ENCODE measurements around the gene ASTL.
A peak's percentile ranks its signal among the peaks of the same experiment; 100 is the strongest.

ASTL gene

DNA sequence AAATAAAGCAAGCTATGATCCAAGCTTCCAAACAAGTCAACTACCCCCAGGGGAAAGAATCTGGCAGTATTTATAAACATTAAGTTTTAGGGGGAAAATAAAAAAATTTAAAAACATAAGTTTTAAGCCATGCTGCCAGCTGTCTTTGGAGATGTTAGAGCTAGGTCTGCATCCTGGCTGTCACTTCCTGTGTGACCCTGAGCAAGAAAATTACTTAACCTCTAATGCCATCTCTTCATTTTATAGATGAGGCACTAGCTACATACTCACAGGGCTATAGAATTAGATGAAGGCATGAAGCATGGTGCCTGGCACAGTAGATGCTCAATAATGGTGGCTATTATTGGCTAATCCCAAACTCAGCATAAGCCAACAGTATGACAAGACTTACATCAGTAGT, 42.2 kb upstream of the ASTL start:
- no peaks in the 10 kb centered on the region for H3K9me3 ChIP-seq (ENCODE audit: control insufficient read depth, insufficient read depth, low read depth, low read length)
- no peak for TF ChIP-seq ZNF501 (tag by site-specific recombination; IDR thresholded peaks at IDR 0.05)
- no peak for TF ChIP-seq ZNF140 (tag by site-specific recombination; IDR thresholded peaks at IDR 0.05)
- no peak for TF ChIP-seq ZEB2 (tag by site-specific recombination; IDR thresholded peaks at IDR 0.05)
- TF ChIP-seq SP7 (tag by site-specific recombination; IDR thresholded peaks at IDR 0.05): no peak
- no peak for TF ChIP-seq ZNF248 (tag by site-specific recombination; IDR thresholded peaks at IDR 0.05)
- no peak for TF ChIP-seq GLIS2 (tag by site-specific recombination; IDR thresholded peaks at IDR 0.05)
- TF ChIP-seq, protein P1, sequence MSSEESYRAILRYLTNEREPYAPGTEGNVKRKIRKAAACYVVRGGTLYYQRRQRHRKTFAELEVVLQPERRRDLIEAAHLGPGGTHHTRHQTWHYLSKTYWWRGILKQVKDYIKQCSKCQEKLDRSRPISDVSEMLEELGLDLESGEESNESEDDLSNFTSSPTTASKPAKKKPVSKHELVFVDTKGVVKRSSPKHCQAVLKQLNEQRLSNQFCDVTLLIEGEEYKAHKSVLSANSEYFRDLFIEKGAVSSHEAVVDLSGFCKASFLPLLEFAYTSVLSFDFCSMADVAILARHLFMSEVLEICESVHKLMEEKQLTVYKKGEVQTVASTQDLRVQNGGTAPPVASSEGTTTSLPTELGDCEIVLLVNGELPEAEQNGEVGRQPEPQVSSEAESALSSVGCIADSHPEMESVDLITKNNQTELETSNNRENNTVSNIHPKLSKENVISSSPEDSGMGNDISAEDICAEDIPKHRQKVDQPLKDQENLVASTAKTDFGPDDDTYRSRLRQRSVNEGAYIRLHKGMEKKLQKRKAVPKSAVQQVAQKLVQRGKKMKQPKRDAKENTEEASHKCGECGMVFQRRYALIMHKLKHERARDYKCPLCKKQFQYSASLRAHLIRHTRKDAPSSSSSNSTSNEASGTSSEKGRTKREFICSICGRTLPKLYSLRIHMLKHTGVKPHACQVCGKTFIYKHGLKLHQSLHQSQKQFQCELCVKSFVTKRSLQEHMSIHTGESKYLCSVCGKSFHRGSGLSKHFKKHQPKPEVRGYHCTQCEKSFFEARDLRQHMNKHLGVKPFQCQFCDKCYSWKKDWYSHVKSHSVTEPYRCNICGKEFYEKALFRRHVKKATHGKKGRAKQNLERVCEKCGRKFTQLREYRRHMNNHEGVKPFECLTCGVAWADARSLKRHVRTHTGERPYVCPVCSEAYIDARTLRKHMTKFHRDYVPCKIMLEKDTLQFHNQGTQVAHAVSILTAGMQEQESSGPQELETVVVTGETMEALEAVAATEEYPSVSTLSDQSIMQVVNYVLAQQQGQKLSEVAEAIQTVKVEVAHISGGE (tag by site-specific recombination; conservative IDR thresholded peaks at IDR 0.05; ENCODE audit: low read depth): no peak
- POLR2A ChIA-PET: interaction anchor here (0.6 kb wide), 1 partner anchor 87 kb away, joined by 8 read pairs; no protein-coding TSS in a partner anchor
- H3K27ac ChIP-seq (ENCODE audit: extremely low read depth, low read depth, low read length): no peak overlapping the region
- CTCF ChIA-PET: interaction anchor here (1.1 to 1.5 kb wide), 2 partner anchors 42 to 158 kb away, joined by 4 to 6 read pairs; partner anchors contain the start of gene ASTL
- peaks cover 2 to 16% of the 10 kb centered on the region in 2 experiments; a peak in 2 of 3 replicates for H3K36me3 ChIP-seq (ENCODE audit: control insufficient read depth in 2 of 2, insufficient read depth in 1 of 2, low read length in 2 of 2)
- H3K4me3 ChIP-seq (ENCODE audit: low read depth, low read length): no peak overlapping the region
- peaks cover 2% of the 10 kb centered on the region; the same call in 1 of the 2 replicates for H3K4me1 ChIP-seq (ENCODE audit: control insufficient read depth, insufficient read depth, low read length)

DNA sequence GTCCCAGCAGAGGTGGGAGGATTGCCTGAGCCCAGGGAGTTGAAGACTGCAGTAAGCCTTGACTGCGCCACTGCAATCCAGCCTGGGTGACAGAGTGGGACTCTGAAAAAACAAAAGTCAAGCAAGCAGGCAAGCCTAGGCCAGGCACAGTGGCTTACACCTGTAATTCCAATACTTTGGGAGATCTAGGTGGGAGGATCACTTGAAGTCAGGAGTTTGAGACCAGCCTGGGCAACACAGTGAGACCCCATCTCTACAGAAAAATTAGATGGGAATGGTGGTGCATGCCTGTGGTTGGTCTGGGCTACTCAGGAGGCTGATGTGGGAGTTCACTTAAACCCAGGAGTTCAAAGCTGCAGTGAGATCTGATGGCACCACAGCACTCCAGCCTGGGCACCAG, 41.7 kb upstream of the ASTL start:
- POLR2A ChIA-PET: interaction anchor here (0.6 kb wide), 1 partner anchor 87 kb away, joined by 8 read pairs; no protein-coding TSS in a partner anchor
- no peak for TF ChIP-seq ZNF626 (tag by site-specific recombination; IDR thresholded peaks at IDR 0.05)
- no peak for TF ChIP-seq ZNF366 (tag by site-specific recombination; conservative IDR thresholded peaks at IDR 0.05)
- no peak for TF ChIP-seq SP3 (tag by site-specific recombination; IDR thresholded peaks at IDR 0.05)
- TF ChIP-seq ZNF426 (tag by site-specific recombination; IDR thresholded peaks at IDR 0.05): no peak
- peak; percentile 67; the same call in 1 of the 2 replicates for TF ChIP-seq ZNF121 (tag by site-specific recombination; IDR thresholded peaks at IDR 0.05)
- no peak for TF ChIP-seq ZFP37 (tag by site-specific recombination; IDR thresholded peaks at IDR 0.05)
- Histone ChIP-seq H3K27ac (ENCODE audit: extremely low read depth, low read depth, low read length) (no peak overlapping the region), H3K9me3 (ENCODE audit: control insufficient read depth, insufficient read depth, low read depth, low read length) (no peaks in the 10 kb centered on the region), H3K4me1 (ENCODE audit: control insufficient read depth, insufficient read depth, low read length) (peaks cover 2% of the 10 kb centered on the region; the same call in 1 of the 2 replicates), H3K4me3 (ENCODE audit: low read depth, low read length) (no peak overlapping the region), H3K36me3 (ENCODE audit: control insufficient read depth in 2 of 2, insufficient read depth in 1 of 2, low read length in 2 of 2) (peaks cover 0 to 11% of the 10 kb centered on the region in 2 experiments; a peak in 2 of 3 replicates)
- CTCF ChIA-PET: interaction anchor here (1.1 to 1.5 kb wide), 2 partner anchors 42 to 157 kb away, joined by 4 to 6 read pairs; partner anchors contain the start of gene ASTL

DNA sequence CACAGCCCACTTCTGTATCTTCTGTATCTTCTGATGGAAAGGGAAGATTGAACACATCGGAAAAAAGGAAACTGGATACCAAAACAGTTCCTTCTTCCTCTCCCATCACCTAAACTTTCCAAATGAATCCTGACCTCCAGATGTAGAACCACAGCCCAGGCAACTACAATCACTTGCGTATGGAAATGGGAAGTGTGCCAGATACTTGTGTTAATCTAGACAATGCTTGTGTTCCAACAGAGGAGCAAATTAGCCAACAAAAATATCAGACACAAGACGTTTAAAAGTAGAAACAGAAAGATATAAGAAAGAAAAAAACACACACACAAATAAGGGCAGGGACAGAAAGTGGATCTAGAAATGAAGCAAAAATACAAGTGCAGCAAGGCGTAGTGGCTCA, 38.4 kb upstream of the ASTL start:
- Histone ChIP-seq H3K4me1 (ENCODE audit: control insufficient read depth, insufficient read depth, low read length) (peaks cover 2% of the 10 kb centered on the region; the same call in 1 of the 2 replicates), H3K36me3 (ENCODE audit: control insufficient read depth in 2 of 2, insufficient read depth in 1 of 2, low read length in 2 of 2) (no peaks in the 10 kb centered on the region), H3K9me3 (ENCODE audit: control insufficient read depth, insufficient read depth, low read depth, low read length) (no peaks in the 10 kb centered on the region), H3K27ac (ENCODE audit: extremely low read depth, low read depth, low read length) (no peak overlapping the region), H3K4me3 (ENCODE audit: low read depth, low read length) (no peak overlapping the region)
- ChIA-PET CTCF (interaction anchor here (7.2 kb wide), 1 partner anchor 36 kb away, joined by 142 read pairs; the partner anchor contains the start of genes ASTL and DUSP2), POLR2A (no interaction called here)
- TF ChIP-seq ZFP3 (tag by site-specific recombination; IDR thresholded peaks at IDR 0.05; ENCODE audit: low read depth): no peak
- TF ChIP-seq, protein P2, sequence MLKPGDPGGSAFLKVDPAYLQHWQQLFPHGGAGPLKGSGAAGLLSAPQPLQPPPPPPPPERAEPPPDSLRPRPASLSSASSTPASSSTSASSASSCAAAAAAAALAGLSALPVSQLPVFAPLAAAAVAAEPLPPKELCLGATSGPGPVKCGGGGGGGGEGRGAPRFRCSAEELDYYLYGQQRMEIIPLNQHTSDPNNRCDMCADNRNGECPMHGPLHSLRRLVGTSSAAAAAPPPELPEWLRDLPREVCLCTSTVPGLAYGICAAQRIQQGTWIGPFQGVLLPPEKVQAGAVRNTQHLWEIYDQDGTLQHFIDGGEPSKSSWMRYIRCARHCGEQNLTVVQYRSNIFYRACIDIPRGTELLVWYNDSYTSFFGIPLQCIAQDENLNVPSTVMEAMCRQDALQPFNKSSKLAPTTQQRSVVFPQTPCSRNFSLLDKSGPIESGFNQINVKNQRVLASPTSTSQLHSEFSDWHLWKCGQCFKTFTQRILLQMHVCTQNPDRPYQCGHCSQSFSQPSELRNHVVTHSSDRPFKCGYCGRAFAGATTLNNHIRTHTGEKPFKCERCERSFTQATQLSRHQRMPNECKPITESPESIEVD (tag by site-specific recombination; IDR thresholded peaks at IDR 0.05): no peak
- TF ChIP-seq IKZF3 (tag by site-specific recombination; IDR thresholded peaks at IDR 0.05): no peak
- no peak for TF ChIP-seq KLF9 (tag by site-specific recombination; IDR thresholded peaks at IDR 0.05; ENCODE audit: low read depth)
- no peak for TF ChIP-seq ZNF792 (tag by site-specific recombination; IDR thresholded peaks at IDR 0.05)
- no peak for TF ChIP-seq ZNF544 (tag by site-specific recombination; IDR thresholded peaks at IDR 0.05)
- TF ChIP-seq ZNF266 (tag by site-specific recombination; IDR thresholded peaks at IDR 0.05; ENCODE audit: low read depth): no peak
- TF ChIP-seq ZNF16 (tag by site-specific recombination; IDR thresholded peaks at IDR 0.05; ENCODE audit: low read depth): no peak
- no peak for TF ChIP-seq ZNF548 (tag by site-specific recombination; IDR thresholded peaks at IDR 0.05)
- TF ChIP-seq ZNF324 (tag by site-specific recombination; IDR thresholded peaks at IDR 0.05): no peak
- no peak for TF ChIP-seq ZNF214 (tag by site-specific recombination; IDR thresholded peaks at IDR 0.05; ENCODE audit: borderline replicate concordance)
- no peak for TF ChIP-seq ZBTB21 (tag by site-specific recombination; IDR thresholded peaks at IDR 0.05)
- TF ChIP-seq ZNF433 (tag by site-specific recombination; IDR thresholded peaks at IDR 0.05; ENCODE audit: low read depth): no peak
- TF ChIP-seq, protein P3, sequence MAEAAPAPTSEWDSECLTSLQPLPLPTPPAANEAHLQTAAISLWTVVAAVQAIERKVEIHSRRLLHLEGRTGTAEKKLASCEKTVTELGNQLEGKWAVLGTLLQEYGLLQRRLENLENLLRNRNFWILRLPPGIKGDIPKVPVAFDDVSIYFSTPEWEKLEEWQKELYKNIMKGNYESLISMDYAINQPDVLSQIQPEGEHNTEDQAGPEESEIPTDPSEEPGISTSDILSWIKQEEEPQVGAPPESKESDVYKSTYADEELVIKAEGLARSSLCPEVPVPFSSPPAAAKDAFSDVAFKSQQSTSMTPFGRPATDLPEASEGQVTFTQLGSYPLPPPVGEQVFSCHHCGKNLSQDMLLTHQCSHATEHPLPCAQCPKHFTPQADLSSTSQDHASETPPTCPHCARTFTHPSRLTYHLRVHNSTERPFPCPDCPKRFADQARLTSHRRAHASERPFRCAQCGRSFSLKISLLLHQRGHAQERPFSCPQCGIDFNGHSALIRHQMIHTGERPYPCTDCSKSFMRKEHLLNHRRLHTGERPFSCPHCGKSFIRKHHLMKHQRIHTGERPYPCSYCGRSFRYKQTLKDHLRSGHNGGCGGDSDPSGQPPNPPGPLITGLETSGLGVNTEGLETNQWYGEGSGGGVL (tag by site-specific recombination; IDR thresholded peaks at IDR 0.05): no peak

Measured in HEK293 (cell line).